Mucosa of descending colon (tissue), 3 donors: ENCODE data around the gene CASZ1. TPM values are rescaled to one million over a fixed set of nuclear protein-coding genes. Genes with fewer than 3 reads are reported as not detected.

ENCODE experiments used
- ATAC-seq: fragments of 200-7000 bp; cut with Tn5 transposase; one replicate; pipeline ENCODE4 v1.9.1; 2020; ENCODE audit warnings: mild to moderate bottlenecking, moderate library complexity
- DNase-seq, 3 donors: peaks; one replicate each; pipeline ENCODE4 v3.0.0-alpha.2; 2020
- H3K36me3 ChIP-seq: fragments of 200-600 bp; one replicate; pipeline ENCODE4 v1.8.0; 2021; ENCODE audit warnings: low read depth, mild to moderate bottlenecking
- H3K4me1 ChIP-seq: fragments of 200-600 bp; one replicate; pipeline ENCODE4 v1.8.0; 2021; ENCODE audit warnings: low read depth, mild to moderate bottlenecking
- H3K4me3 ChIP-seq: fragments of 200-600 bp; one replicate; pipeline ENCODE4 v1.8.0; 2021; ENCODE audit warnings: mild to moderate bottlenecking
- H3K9me3 ChIP-seq: fragments of 200-600 bp; one replicate; pipeline ENCODE4 v1.8.0; 2021; ENCODE audit warnings: mild to moderate bottlenecking
- CTCF ChIP-seq: fragments of 200-600 bp; IDR thresholded peaks from one replicate; pipeline ENCODE4 v1.8.0; 2022; ENCODE audit warnings: antibody characterized with exemption, mild to moderate bottlenecking
- intact Hi-C, 2 donors: fragments of 100-400 bp; cut with DNase I in 1 of 2; cut with micrococcal nuclease in 1 of 2; formaldehyde crosslinking; loops; one replicate each; pipeline versions ENCODE4 v1.11.0 to v1.11.1; 2022; cut with DNase I, micrococcal nuclease
- total RNA-seq, 3 donors: library from RNA; stranded (reverse); fragmentation: NEBNext Ultra II Directional in 2 of 3; extraction: Animal tissue kit (Norgen Biotek cat#: 25700) in 2 of 3; gene quantifications; one replicate each; pipeline versions ENCODE4 v1.2.1 to v1.2.4, GENCODE V29; 2021 to 2023
- donor health status: DM: no; HTN: no; CAD: no; lungs with moderate emphysema.
- donor health status: DM: no; HTN: no; CAD: no.
- donor health status: DM: no; HTN: yes; CAD: no.

The CASZ1 gene
- total RNA-seq, 3 donors from 2014 or later = 66.5 to 110 (median 84.5) TPM

- no peaks in the 10 kb centered on the region for H3K4me1 ChIP-seq
- H3K4me3 ChIP-seq = no peak overlapping the region
- intact Hi-C loops = no loop called here
- TF ChIP-seq CTCF = no peak
- DNase-seq (peak in 1 of 3 donors; percentile 51), ATAC-seq (no peak)
- no peaks in the 10 kb centered on the region for H3K9me3 ChIP-seq
- H3K36me3 ChIP-seq = no peaks in the 10 kb centered on the region
These were observed 163.8 kb downstream of the CASZ1 start for GRCh38 chr1:10632691-10633090.

DNA sequence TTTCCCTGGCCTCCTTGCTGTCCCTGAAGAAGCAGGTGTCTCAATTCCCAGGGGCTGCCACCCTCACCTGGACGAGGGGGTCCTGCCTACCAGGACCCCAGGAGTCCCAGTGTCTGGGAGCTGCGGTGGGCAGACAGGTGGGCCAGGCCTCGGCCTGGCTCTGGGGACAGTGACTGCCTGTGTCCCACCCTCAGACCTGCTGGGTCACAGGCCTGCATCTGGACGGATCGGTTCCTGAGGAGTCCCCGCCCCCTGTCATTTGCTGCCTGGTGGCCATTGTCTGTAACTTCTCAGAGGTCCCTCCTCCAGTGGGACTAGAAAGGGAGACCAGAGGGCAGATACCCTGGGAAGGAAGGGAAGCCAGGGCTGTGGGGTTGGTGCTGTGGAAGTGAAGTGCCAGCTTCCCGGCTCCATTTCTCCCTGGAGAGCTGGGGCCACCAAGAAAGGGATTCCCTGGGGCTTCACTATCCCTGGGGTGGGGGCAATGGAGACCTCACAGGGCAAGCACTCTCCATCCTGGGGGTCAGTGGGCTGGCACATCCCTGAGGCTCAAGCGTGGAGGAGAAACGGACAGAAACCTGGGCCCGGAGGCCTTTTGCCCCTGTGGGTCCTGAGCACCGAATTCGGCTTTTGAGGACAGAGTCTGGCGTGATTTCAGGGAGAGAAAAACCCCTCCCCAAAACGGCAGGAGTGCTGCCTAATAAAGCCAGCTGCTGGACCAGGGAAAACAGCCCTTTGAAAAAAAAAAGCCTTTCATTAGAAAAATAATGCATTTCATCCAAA, 164.4 kb downstream of the CASZ1 start:
- no peak for ATAC-seq
- TF ChIP-seq CTCF = no peak
- no peak overlapping the region for H3K4me3 ChIP-seq
- intact Hi-C loops = no loop called here
- no peaks in the 10 kb centered on the region for H3K36me3 ChIP-seq
- no peaks in the 10 kb centered on the region for H3K4me1 ChIP-seq
- DNase-seq = peak in 1 of 3 donors; percentile 32
- H3K9me3 ChIP-seq = no peaks in the 10 kb centered on the region

- H3K4me1 ChIP-seq = no peaks in the 10 kb centered on the region
- no peaks in the 10 kb centered on the region for H3K9me3 ChIP-seq
- no peak overlapping the region for H3K4me3 ChIP-seq
- no peaks in the 10 kb centered on the region for H3K36me3 ChIP-seq
- no peak for TF ChIP-seq CTCF
- ATAC-seq = no peak
- DNase-seq = no peak
- intact Hi-C loops = no loop called here
These were observed 165.2 kb downstream of the CASZ1 start for GRCh38 chr1:10631121-10631810.

GRCh38 chr1:10630661-10631120, 165.8 kb downstream of the CASZ1 start:
- Histone ChIP-seq H3K4me3 (no peak overlapping the region), H3K4me1 (no peaks in the 10 kb centered on the region), H3K36me3 (no peaks in the 10 kb centered on the region), H3K9me3 (no peaks in the 10 kb centered on the region)
- no peak for TF ChIP-seq CTCF
- intact Hi-C loops = no loop called here
- DNase-seq (no peak), ATAC-seq (no peak)

DNA sequence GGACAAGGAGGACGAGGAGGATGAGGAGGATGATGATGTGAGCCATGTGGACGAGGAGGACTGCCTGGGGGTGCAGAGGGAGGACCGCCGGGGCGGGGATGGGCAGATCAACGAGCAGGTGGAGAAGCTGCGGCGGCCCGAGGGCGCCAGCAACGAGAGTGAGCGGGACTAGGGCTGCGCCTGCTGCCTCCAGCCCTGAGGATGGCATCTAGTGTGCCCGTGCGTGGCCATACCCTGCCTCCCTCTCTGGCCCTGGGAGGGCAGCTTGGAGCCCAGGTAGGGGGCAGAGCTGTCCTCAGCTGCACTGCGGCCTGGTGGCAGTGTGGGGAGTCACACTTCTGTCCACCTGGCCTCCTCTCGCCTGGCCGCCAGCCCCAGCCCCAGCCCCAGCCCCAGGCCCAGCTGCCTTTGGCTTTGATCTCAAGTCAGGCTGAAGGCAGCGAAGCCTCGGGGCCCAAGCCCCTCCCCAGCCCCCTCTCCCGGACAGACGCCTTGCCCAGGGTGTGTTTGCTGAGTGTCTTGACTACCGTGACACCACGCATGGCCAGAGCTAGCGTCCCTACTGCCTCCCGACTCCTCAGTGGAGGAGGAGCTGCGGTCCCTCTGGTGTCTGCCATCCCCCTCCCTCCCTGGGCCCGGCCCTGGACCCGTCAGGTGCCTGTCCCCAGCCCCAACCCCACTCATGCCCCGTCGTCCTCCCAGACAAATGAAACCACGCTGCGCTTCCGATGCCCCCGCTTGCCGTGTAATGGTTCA, 166.5 kb downstream of the CASZ1 start:
- ATAC-seq (no peak), DNase-seq (no peak)
- Histone ChIP-seq H3K36me3 (no peaks in the 10 kb centered on the region), H3K4me3 (no peak overlapping the region), H3K4me1 (no peaks in the 10 kb centered on the region), H3K9me3 (no peaks in the 10 kb centered on the region)
- TF ChIP-seq CTCF = no peak
- intact Hi-C loops = no loop called here
